RWPE1 (cell line): ENCODE results near the gene ITIH4.

Source experiments
- CTCF ChIA-PET: fragments of 350-600 bp; sonication (Branson Sonifier 250); formaldehyde crosslinking; extraction: SDS; loops from one replicate; lab custom pipeline; 2021; lab: Yijun Ruan, JAX
- POLR2A ChIA-PET: fragments of 400-600 bp; formaldehyde crosslinking; extraction: SDS; loops from one replicate; lab custom pipeline; 2020; ENCODE audit warnings: antibody characterized with exemption; ENCODE audit not compliant: low non-redundant PET; lab: Yijun Ruan, JAX
- DNase-seq: peaks from one replicate; pipeline ENCODE4 v3.0.0; 2012; ENCODE audit warnings: low spot score
- H3K27ac ChIP-seq: fragments of 450-650 bp; 2 replicates; pipeline ENCODE4 v1.5.1; 2017
- CTCF ChIP-seq: fragments of 450-650 bp; conservative IDR thresholded peaks from 2 replicates; pipeline ENCODE4 v1.5.1; 2017; ENCODE audit warnings: low read depth, mild to moderate bottlenecking

Gene ITIH4

GRCh38 chr3:52831500-52832301 is 1.2 kb upstream of the ITIH4 start:
- H3K27ac ChIP-seq, result peak overlapping the region; percentile 55
- ChIA-PET CTCF (no interaction called here), POLR2A (no interaction called here)
- no peak for TF ChIP-seq CTCF
- DNase-seq, result peak; percentile 60

- CTCF ChIA-PET, result interaction anchor here (1.0 kb wide), 1 partner anchor 9 kb away, joined by 3 read pairs; no protein-coding TSS in a partner anchor
- no peak for DNase-seq
- POLR2A ChIA-PET, result no interaction called here
- no peak for TF ChIP-seq CTCF
- peak overlapping the region; percentile 10; the same call in 1 of the 2 replicates for H3K27ac ChIP-seq
Measured at GRCh38 chr3:52829906-52830463, 487 bp downstream of the ITIH4 start.

GRCh38 chr3:52829482-52829881 is 990 bp downstream of the ITIH4 start:
- TF ChIP-seq CTCF, result no peak
- H3K27ac ChIP-seq, result no peak overlapping the region
- ChIA-PET POLR2A (no interaction called here), CTCF (interaction anchor here (1.0 kb wide), 1 partner anchor 9 kb away, joined by 3 read pairs; no protein-coding TSS in a partner anchor)
- DNase-seq, result no peak

- no peak overlapping the region for H3K27ac ChIP-seq
- no peak for TF ChIP-seq CTCF
- DNase-seq, result no peak
- ChIA-PET CTCF (interaction anchor here (0.5 kb wide), 1 partner anchor 29 kb away, joined by 6 read pairs; no protein-coding TSS in a partner anchor), POLR2A (no interaction called here)
Measured at GRCh38 chr3:52827866-52828376, 2.6 kb downstream of the ITIH4 start.

GRCh38 chr3:52827441-52827840 is 3.0 kb downstream of the ITIH4 start:
- ChIA-PET POLR2A (no interaction called here), CTCF (no interaction called here)
- no peak for TF ChIP-seq CTCF
- DNase-seq, result no peak
- no peak overlapping the region for H3K27ac ChIP-seq

GRCh38 chr3:52824037-52824436 is 6.4 kb downstream of the ITIH4 start:
- ChIA-PET POLR2A (no interaction called here), CTCF (no interaction called here)
- TF ChIP-seq CTCF, result no peak
- no peak for DNase-seq
- no peak overlapping the region for H3K27ac ChIP-seq
